Adipose tissue (tissue), 3 donors: ENCODE measurements around the gene C19orf12. TPM values are rescaled to one million over a fixed set of nuclear protein-coding genes. Genes with fewer than 3 reads are reported as not detected.
"Not testable (repeated sequence)": the region's sequence is repeated elsewhere in the genome, so short reads cannot be mapped to it uniquely, and the experiment has no call there.

ENCODE experiments used
- H3K27ac ChIP-seq: one replicate; pipeline ENCODE4 v1.5.1; 2013; ENCODE audit warnings: low read depth, low read length
- WGBS, 3 donors: extraction: QIAGEN DNeasy Blood & Tissue Kit; methylation state at CpG; one replicate each; pipeline ENCODE4 v1.1.7; 2013; 5-methylcytosine and 5-hydroxymethylcytosine counted together
- polyA plus RNA-seq, 3 donors: library from polyadenylated mRNA; stranded (reverse); fragments of 200-250 nt; gene quantifications; one replicate each; pipeline ENCODE4 v1.2.3, GENCODE V29; 2013
- donor health status: healthy with polysubstance abuse.
- donor health status: Bipolar disorder and iron deficiency.
- donor health status: healthy.

Gene C19orf12
- polyA plus RNA-seq, 3 donors: 24.1 to 144 (median 47.1) TPM

DNA sequence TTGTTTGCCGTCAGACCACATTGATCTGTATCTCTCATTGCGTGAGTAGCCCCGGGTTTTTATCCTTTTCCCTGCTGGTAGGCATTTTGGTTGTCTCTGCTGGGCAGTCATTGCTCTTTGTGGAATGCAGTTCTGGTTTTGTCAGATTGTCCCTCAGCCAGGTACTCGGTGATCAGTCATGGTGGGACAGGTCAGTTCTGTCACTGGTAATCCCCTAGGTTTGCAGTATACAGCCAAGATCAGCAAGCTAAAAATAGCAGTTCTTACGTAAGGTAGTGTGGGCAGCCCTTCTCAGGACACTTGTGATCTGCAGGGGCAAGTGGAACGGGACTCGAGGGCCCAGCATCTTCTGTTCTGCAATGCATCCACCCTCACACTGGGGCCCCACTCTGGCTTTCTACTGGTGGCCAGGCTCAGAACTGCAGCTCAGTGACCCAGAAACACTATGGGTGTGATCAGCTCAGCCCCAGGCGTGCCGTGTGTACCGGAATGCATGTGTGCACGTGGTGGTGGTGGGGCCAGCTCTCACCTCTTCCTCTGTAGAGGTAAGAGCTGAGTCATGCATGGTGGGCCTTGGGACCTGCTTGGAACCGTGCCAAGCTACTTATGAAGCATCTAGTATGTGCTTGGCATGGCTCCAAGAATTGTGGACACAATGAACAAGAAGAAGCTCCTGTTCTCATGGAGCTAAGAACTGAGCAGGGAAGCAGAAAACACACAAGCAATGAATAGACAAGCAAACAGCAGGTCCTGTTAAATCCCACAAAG is 43.5 kb downstream of the C19orf12 start:
- WGBS, 3 donors: 51 to 58% (median 56%) methylated on average over 12 of the region's 12 CpGs
- H3K27ac ChIP-seq: no peak overlapping the region

GRCh38 chr19:29671026-29671392 is 44.1 kb downstream of the C19orf12 start:
- WGBS, 3 donors: 73 to 85% (median 84%) methylated on average over 6 of the region's 6 CpGs

DNA sequence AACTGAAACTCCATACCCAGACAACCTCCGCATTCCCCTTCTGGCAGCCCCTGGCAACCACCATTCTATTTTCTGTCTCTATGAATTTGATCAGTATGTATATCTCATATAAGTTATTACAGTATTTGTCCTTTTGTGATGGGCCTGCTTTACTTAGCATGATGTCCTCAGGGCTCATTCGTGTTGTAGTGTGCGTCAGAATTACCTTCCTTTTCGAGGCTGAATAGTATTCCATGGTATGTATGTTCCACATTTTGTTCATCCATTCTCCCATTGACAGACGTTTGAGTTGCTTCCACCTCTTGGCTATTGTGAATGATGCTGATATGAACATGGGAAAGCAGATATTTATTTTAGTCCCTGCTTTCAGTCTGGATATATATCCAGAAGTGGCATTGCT is 44.8 kb downstream of the C19orf12 start:
- H3K27ac ChIP-seq: no peak overlapping the region
- WGBS, 3 donors: 90 to 93% (median 91%) methylated on average over 5 of the region's 5 CpGs

More at GRCh38 chr19:29671026-29671392, 44.1 kb downstream of the C19orf12 start:
- H3K27ac ChIP-seq: not testable (repeated sequence)

DNA sequence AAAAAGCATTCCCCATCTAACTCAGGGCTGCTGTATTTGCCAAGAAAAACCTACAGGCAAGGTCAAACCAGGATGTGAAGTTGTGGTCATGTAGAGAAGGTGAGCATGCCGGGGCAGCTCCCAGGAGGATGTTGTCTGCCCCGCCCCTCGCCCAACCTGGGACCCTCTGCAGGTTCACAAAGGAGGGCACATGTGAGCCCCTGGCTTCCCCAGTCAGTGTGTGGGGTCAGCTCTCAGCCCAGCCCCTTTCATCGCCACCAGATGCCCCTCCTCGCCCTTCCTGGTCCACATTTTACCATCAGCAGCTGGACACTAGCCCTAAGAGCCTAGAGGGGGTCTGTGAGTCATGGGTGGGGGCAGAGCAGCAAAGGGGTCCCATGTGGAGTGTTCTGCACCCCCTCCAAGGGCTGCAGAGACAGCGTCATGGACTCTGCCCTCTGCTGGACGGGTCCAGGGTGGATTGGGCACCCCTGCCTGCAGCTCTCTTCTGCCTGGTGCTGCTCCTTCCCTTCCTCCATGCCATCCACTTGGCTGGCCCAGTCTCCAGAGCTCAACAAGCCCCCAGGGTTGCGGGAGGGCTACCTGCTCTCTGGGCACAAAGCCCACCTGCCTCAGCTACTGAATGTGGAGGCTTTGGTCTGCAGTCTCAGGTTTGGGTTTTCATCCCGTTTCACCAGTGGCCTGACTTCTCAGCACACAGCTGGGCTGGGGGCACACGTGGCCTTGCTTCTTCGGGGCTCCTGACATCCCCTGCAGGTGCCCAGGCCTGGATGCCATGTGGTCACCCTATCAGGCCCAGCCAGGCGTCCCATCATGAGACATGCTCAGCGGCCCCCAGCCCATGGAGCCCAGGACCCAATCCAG is 46.1 kb downstream of the C19orf12 start:
- no peak overlapping the region for H3K27ac ChIP-seq
- whole genome bisulfite sequencing, 3 donors: 86 to 88% (median 86%) methylated on average over 12 to 13 of the region's 13 CpGs

DNA sequence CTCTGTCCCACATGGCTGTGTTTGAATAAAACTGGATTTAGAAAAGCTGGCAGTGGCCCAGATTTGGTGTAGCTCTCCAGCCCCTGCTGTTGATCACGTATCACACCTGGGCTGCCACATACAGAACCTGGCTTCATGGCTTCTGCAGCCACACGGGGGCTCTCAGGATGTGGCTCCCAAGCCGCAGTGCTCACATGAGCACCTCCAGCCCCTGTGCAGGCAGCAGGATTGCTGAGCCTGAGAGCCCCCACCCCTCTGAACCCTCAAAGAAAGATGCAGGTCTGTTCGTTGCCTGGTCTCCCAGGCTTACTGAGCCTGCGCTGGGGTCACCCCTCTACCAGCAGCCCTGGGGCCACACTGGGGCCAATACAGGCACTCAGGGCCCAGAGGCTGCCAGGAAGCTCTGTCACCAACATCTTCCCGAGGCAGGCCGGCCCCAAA is 47.1 kb downstream of the C19orf12 start:
- H3K27ac ChIP-seq: no peak overlapping the region
- 58 to 69% (median 66%) methylated on average over 7 of the region's 7 CpGs for WGBS, 3 donors

DNA sequence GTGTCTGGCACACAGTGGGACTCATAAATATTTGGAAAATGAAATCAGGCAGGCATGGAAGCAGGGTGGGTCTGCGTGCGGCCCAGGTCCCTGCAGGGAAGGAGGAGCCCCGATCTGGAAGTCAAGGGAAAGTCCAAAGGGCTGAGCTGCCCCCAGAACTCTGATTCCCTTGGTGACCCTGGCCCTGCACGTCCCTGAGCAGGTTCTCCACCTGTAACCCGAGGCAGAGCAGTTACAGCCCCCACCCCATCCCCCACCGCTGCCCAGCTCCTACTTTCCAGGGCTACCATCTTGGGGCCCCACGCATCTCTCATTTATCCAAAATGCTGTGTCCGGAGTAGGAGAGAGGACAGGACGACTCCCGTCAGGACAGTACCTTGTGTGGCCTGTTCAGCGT is 47.7 kb downstream of the C19orf12 start:
- 71 to 81% (median 72%) methylated on average over 11 of the region's 11 CpGs for whole genome bisulfite sequencing, 3 donors
- H3K27ac ChIP-seq: no peak overlapping the region

GRCh38 chr19:29666578-29667386 is 48.3 kb downstream of the C19orf12 start:
- WGBS, 3 donors: 26 to 37% (median 34%) methylated on average over 20 of the region's 20 CpGs
- no peak overlapping the region for H3K27ac ChIP-seq

- no peak overlapping the region for H3K27ac ChIP-seq
- 2 to 13% (median 7%) methylated on average over 29 to 30 of the region's 30 CpGs for WGBS, 3 donors
These were observed 49.1 kb downstream of the C19orf12 start for GRCh38 chr19:29665826-29666577.

DNA sequence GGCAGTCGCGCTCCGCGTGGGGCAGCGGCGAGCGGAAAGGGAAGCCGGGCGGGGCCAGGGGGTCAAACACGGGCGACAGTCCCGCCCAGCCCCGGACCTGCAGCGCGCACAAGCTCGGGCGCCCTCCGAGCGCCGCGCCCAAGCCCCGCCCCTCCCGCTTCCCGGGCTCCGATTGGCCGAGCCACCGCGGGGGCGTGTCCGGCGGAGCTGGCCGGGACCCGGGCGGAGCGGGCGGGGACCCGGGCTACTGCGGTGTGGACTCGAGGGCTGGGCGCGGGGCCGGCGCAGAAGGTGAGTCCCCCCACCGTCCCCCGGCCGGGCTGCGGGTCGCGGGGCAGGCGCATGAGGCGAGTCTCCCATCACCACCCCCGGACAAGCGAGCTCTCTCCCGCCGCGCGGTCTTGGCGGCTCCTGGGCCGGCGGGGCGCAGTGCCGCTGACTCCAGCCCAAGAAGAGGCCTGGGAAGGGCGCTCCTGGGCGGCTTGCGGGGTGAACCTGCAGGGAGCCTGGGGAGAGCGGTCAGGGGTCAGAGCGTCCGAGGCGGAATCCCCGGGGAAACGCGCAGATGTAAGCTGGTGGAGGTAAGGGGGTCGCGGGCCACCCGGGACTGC is 49.7 kb downstream of the C19orf12 start, which contains the start of gene PLEKHF1:
PLEKHF1 (plus strand) TSS at position 247 of the 611 bp plus-strand sequence. CDS start 8,379 bp downstream, outside the sequence.
- whole genome bisulfite sequencing, 3 donors: 0 to 1% (median 1%) methylated on average over 55 to 75 of the region's 75 CpGs
- peak within 1 kb of the TSS; percentile 51 for H3K27ac ChIP-seq

DNA sequence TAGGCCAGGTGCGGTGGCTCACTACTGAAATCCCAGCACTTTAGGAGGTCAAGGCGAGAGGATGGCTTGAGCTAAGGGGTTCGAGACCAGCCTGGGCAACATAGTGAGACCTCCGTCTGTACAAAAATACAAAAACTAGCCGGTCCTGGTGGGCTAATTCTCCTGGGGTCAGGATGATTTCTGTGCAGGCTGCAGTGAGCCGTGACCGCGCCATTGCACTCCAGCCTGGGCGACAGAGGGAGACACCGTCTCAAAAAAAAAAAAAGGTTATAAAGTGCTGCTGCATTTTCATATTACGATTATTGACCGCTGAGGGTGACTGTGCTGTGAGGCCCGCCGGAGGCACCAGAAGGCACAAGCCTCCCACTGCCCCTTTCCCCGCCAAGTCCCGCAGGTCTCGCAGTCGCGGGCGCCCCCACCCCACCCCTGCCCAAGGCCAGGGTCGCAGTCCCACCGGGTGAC is 50.3 kb downstream of the C19orf12 start:
- 27 to 39% (median 35%) methylated on average over 16 to 22 of the region's 22 CpGs for WGBS, 3 donors

GRCh38 chr19:29663861-29664752 is 51.0 kb downstream of the C19orf12 start:
- WGBS, 3 donors: 87 to 96% (median 91%) methylated on average over 19 of the region's 19 CpGs
- H3K27ac ChIP-seq: no peak overlapping the region

More for the DNA sequence above, 50.3 kb downstream of the C19orf12 start:
- H3K27ac ChIP-seq: no peak overlapping the region

GRCh38 chr19:29662604-29663404 is 52.3 kb downstream of the C19orf12 start:
- WGBS, 3 donors: 20 to 52% (median 43%) methylated on average over 17 of the region's 17 CpGs
- H3K27ac ChIP-seq: no peak overlapping the region

GRCh38 chr19:29662278-29662603 is 52.8 kb downstream of the C19orf12 start:
- WGBS, 3 donors: 4 to 48% (median 24%) methylated on average over 1 of the region's 1 CpG
- H3K27ac ChIP-seq: no peak overlapping the region

- no peak overlapping the region for H3K27ac ChIP-seq
- 66 to 78% (median 67%) methylated on average over 9 to 10 of the region's 10 CpGs for WGBS, 3 donors
These were observed 54.2 kb downstream of the C19orf12 start for GRCh38 chr19:29660835-29661234.

DNA sequence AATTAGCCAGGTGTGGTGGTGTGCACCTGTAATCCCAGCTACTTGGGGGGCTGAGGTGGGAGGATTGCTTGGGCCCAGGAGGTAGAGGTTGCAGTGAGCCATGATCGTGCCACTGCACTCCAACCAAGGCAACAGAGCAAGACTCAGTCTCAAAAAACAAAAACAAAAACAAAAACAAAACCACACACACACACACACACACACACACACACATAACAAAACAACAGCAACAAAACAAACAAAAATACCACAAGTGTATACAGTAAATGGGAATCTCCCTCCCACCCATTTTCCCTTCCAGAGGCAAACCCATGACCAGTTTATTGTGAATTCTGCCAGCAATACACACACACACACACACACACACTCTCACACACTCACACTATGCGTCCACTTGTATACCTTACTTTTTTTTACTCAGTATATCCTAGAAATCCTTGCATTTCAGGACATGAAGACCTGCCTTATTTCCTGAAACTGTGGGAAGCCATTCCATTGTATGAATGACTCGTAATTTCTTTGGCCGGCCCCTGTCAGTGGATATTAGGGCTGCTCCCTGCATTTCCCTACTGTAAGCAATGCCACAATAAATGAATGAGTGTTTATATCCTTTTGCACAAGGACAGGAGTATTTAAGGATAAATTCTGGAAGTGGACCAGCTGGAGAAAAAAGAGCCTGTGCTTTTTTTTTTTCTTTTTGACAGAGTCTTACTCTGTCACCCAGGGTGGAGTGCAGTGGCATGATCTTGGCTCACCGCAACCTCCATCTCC is 56.7 kb downstream of the C19orf12 start:
- 84 to 91% (median 85%) methylated on average over 5 of the region's 5 CpGs for WGBS, 3 donors
- H3K27ac ChIP-seq: no peak overlapping the region
